ENCODE measurements around the gene ZFYVE1. TPM values are rescaled to one million over a fixed set of nuclear protein-coding genes. Genes with fewer than 3 reads are reported as not detected.
A peak's percentile ranks its signal among the peaks of the same experiment; 100 is the strongest.

Gene ZFYVE1
- total and polyA plus RNA-seq, 2 of the 13 experiments (the other 11 are each of a cell fraction or from before 2014, with no cell fraction given) = 2.6 to 5.3 TPM

DNA sequence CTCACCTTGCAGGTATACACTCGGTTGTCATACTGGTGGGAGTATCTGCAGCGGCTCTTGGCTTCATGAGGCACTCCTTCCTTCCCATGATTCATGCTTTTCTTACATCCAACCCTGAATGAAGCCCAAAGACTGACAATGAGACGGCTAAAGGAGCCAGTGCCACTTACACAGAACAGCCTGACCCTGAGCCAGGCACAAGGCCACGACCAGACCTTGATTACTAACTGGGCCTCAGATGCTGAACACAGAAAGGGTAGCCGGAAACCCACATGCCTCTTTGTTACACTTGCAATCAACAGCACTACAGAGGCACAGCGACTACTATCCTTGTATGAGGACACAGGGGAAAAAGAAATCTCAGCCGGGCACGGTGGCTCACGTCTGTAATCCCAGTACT is 48.0 kb downstream of the ZFYVE1 start (continued):
- TF ChIP-seq, protein P1, sequence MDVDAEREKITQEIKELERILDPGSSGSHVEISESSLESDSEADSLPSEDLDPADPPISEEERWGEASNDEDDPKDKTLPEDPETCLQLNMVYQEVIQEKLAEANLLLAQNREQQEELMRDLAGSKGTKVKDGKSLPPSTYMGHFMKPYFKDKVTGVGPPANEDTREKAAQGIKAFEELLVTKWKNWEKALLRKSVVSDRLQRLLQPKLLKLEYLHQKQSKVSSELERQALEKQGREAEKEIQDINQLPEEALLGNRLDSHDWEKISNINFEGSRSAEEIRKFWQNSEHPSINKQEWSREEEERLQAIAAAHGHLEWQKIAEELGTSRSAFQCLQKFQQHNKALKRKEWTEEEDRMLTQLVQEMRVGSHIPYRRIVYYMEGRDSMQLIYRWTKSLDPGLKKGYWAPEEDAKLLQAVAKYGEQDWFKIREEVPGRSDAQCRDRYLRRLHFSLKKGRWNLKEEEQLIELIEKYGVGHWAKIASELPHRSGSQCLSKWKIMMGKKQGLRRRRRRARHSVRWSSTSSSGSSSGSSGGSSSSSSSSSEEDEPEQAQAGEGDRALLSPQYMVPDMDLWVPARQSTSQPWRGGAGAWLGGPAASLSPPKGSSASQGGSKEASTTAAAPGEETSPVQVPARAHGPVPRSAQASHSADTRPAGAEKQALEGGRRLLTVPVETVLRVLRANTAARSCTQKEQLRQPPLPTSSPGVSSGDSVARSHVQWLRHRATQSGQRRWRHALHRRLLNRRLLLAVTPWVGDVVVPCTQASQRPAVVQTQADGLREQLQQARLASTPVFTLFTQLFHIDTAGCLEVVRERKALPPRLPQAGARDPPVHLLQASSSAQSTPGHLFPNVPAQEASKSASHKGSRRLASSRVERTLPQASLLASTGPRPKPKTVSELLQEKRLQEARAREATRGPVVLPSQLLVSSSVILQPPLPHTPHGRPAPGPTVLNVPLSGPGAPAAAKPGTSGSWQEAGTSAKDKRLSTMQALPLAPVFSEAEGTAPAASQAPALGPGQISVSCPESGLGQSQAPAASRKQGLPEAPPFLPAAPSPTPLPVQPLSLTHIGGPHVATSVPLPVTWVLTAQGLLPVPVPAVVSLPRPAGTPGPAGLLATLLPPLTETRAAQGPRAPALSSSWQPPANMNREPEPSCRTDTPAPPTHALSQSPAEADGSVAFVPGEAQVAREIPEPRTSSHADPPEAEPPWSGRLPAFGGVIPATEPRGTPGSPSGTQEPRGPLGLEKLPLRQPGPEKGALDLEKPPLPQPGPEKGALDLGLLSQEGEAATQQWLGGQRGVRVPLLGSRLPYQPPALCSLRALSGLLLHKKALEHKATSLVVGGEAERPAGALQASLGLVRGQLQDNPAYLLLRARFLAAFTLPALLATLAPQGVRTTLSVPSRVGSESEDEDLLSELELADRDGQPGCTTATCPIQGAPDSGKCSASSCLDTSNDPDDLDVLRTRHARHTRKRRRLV (CRISPR knock-in tag; IDR thresholded peaks at IDR 0.05) = no peak
- TF ChIP-seq ZNF616 (CRISPR knock-in tag; IDR thresholded peaks at IDR 0.05; ENCODE audit: low read depth) = no peak
- TF ChIP-seq, protein P2, sequence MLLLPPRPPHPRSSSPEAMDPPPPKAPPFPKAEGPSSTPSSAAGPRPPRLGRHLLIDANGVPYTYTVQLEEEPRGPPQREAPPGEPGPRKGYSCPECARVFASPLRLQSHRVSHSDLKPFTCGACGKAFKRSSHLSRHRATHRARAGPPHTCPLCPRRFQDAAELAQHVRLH (CRISPR knock-in tag; IDR thresholded peaks at IDR 0.05; ENCODE audit: borderline replicate concordance, low read depth) = no peak

DNA sequence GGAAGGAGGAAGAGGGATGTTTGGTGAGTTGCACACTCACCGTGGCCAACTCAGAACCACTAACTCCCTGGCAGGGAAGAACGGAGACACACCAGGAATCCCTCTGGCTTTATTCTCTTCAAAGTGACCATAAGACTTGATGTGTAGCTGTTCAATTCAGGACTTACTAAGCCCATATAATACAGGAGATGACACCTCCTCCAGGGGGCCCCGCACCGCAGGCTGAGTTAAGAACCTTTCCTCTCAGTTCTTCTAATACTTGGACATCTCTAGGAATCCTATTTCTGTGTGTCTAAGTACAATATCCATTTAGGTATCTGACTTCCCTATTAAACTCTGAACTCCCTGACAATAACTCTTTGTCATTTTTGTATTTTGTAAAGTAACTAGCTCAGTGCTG is 51.1 kb downstream of the ZFYVE1 start:
- Histone ChIP-seq H3K4me2 (ENCODE audit: low read depth, low read length) (no peak overlapping the region), H3K9ac (ENCODE audit: insufficient read depth, low read depth, low read length) (no peak overlapping the region), H3K27me3 (ENCODE audit: control insufficient read depth in 1 of 2, insufficient read depth in 2 of 2, low read length in 2 of 2) (no peaks in the 10 kb centered on the region), H3K27ac (ENCODE audit: extremely low read length, insufficient read depth, low read length) (no peak overlapping the region), H4K20me1 (ENCODE audit: insufficient read depth, low read length) (no peaks in the 10 kb centered on the region), H3K9me3 (ENCODE audit: low read length) (no peaks in the 10 kb centered on the region), H3K4me3 (replicated peaks in 1 of 3; ENCODE audit: insufficient read depth in 1 of 3, low read depth in 2 of 3, low read length in 3 of 3) (no peak overlapping the region), H3K79me2 (ENCODE audit: insufficient read depth, low read length) (no peaks in the 10 kb centered on the region), H3K4me1 (ENCODE audit: insufficient read depth, low read length) (no peaks in the 10 kb centered on the region), H3K36me3 (replicated peaks in 1 of 2; ENCODE audit: control insufficient read depth in 1 of 2, insufficient read depth in 2 of 2, low read length in 2 of 2) (peaks cover 4 to 34% of the 10 kb centered on the region in 2 experiments; a peak in 4 of 5 replicates), H2AFZ (ENCODE audit: low read length) (no peak overlapping the region)
- no TSS peak for BruUV-seq (replicated peaks)
- FAIRE-seq (no peak), DNase-seq (ENCODE audit: low spot score) (peak; percentile 4), ATAC-seq (peak; percentile 54)
- WGBS (ENCODE audit: low lambda C conversion rate) = 88% methylated on average over 4 of the region's 4 CpGs
- CTCF ChIA-PET (ENCODE audit: low intra/inter-chr PET ratio, low total read pairs) = no interaction called here
- TF ChIP-seq THYN1 (CRISPR knock-in tag; IDR thresholded peaks at IDR 0.05; ENCODE audit: borderline replicate concordance, low read depth) (no peak), STAG1 (CRISPR knock-in tag; IDR thresholded peaks at IDR 0.05) (peak; percentile 15; the same call in 1 of the 2 replicates)
- POLR2A ChIA-PET = no interaction called here
- intact Hi-C loops (cut with micrococcal nuclease; ENCODE audit: unreplicated experiment) = no loop called here
- in situ Hi-C loops (cut with HindIII; ENCODE audit: extremely low pct_ligation_motif_present, low pct_unique_long_range_greater_than_20kb) = no loop called here

Data from HepG2 (cell line).